ENCODE data around the gene MREG.

- peak in 1 of 2 donors; percentile 18 for TF ChIP-seq POLR2A (IDR thresholded peaks at IDR 0.05)
- TF ChIP-seq, protein P1, sequence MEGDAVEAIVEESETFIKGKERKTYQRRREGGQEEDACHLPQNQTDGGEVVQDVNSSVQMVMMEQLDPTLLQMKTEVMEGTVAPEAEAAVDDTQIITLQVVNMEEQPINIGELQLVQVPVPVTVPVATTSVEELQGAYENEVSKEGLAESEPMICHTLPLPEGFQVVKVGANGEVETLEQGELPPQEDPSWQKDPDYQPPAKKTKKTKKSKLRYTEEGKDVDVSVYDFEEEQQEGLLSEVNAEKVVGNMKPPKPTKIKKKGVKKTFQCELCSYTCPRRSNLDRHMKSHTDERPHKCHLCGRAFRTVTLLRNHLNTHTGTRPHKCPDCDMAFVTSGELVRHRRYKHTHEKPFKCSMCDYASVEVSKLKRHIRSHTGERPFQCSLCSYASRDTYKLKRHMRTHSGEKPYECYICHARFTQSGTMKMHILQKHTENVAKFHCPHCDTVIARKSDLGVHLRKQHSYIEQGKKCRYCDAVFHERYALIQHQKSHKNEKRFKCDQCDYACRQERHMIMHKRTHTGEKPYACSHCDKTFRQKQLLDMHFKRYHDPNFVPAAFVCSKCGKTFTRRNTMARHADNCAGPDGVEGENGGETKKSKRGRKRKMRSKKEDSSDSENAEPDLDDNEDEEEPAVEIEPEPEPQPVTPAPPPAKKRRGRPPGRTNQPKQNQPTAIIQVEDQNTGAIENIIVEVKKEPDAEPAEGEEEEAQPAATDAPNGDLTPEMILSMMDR (IDR thresholded peaks at IDR 0.05) = peak; percentile 23 to 67 (median 47)
These were observed at the start of gene MREG for GRCh38 chr2:216013080-216013909.
